ENCODE results near the gene ZBTB12.

DNA sequence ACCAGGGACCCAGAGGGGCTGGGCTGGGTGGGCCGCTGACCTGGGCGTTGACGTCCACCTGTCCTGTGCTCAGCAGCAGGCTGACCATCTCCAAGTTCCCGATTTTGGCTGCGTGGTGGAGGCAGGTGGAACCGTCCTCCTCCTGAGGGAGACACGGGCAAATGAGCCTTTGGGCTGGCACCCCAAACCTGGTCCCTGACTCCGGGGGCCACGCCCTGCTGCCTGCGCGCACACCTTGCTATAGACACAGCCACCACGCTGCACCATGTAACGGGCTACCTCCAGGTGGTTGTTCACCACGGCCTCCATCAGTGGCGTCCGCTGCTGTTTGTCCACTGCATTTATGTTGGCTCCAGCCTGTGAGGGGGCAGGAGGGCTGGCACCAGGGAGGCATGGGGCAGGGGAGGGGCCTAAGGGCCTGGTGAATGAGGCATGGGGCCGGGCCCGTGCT is 15.3 kb downstream of the ZBTB12 start:
- TF ChIP-seq CTCF (IDR thresholded peaks at IDR 0.05; ENCODE audit: poor library complexity) (no peak), EZH2 (IDR thresholded peaks at IDR 0.05; ENCODE audit: borderline replicate concordance) (no peak)

Measured in hepatocyte (in vitro differentiated cells).